SK-N-SH (cell line): ENCODE measurements around the gene RICTOR. TPM values are rescaled to one million over a fixed set of nuclear protein-coding genes. Genes with fewer than 3 reads are reported as not detected.

Source experiments
- CTCF ChIA-PET: fragments of 300-600, 350-600 bp; formaldehyde crosslinking; extraction: SDS; loops from one replicate; lab custom pipeline; 2021; lab: Yijun Ruan, JAX
- POLR2A ChIA-PET: fragments of 350-600 bp; sonication (Branson Sonifier 250); formaldehyde crosslinking; extraction: SDS; loops from one replicate; lab custom pipeline; 2020; ENCODE audit warnings: antibody characterized with exemption, inconsistent platforms; lab: Yijun Ruan, JAX
- DNase-seq: peaks from one replicate; pipeline ENCODE4 v3.0.0; 2012
- H2AFZ ChIP-seq: fragments of 200-600 bp; sonication (generic); 2 replicates; pipeline ENCODE4 v1.8.1; 2016; ENCODE audit warnings: antibody characterized with exemption, mild to moderate bottlenecking, low read depth
- H3F3A ChIP-seq: fragments of 200-600 bp; sonication (generic); replicated peaks from 2 replicates; pipeline ENCODE3; 2016; ENCODE audit warnings: antibody characterized with exemption, mild to moderate bottlenecking; ENCODE audit not compliant: insufficient read depth
- H3K27ac ChIP-seq, 2 experiments: fragments of 200-500 bp in 1 of 2; fragments of 200-600 bp in 1 of 2; sonication (Bioruptor generic) in 1 of 2; sonication (generic), shearing (Covaris generic) in 1 of 2; 2 replicates each; pipeline versions ENCODE4 v1.5.1 to v1.6.1; 2014 to 2016; ENCODE audit warnings: low read depth in 2 of 2, inconsistent platforms in 1 of 2, low read length in 1 of 2, mild to moderate bottlenecking in 1 of 2, mixed read lengths in 1 of 2
- H3K27me3 ChIP-seq: fragments of 200-600 bp; sonication (generic), shearing (Covaris generic); 2 replicates; pipeline ENCODE4 v1.6.1; 2016; ENCODE audit warnings: mixed run types; ENCODE audit not compliant: insufficient read depth
- H3K36me3 ChIP-seq, 2 experiments: fragments of 200-500 bp in 1 of 2; fragments of 200-600 bp in 1 of 2; sonication (Bioruptor generic) in 1 of 2; sonication (generic) in 1 of 2; replicated peaks in 1 of 2; 2 replicates each; pipeline versions ENCODE3 to v1.5.1; 2014 to 2016; ENCODE audit warnings: low read length in 1 of 2, mild to moderate bottlenecking in 1 of 2; ENCODE audit not compliant: insufficient read depth in 2 of 2, control insufficient read depth in 1 of 2
- H3K4me1 ChIP-seq, 2 experiments: fragments of 200-500 bp in 1 of 2; fragments of 200-600 bp in 1 of 2; sonication (Bioruptor generic) in 1 of 2; sonication (generic), shearing (Covaris generic) in 1 of 2; 2 replicates each; pipeline versions ENCODE4 v1.5.1 to v1.6.1; 2014 to 2016; ENCODE audit warnings: low read depth in 1 of 2, low read length in 1 of 2, mixed run types in 1 of 2; ENCODE audit not compliant: insufficient read depth in 2 of 2, control insufficient read depth in 1 of 2
- H3K4me2 ChIP-seq: fragments of 200-600 bp; sonication (generic), shearing (Covaris generic); 2 replicates; pipeline ENCODE4 v1.6.1; 2017; ENCODE audit warnings: mixed run types
- H3K4me3 ChIP-seq, 2 experiments: fragments of 200-500 bp in 1 of 2; fragments of 200-600 bp in 1 of 2; sonication (Bioruptor generic) in 1 of 2; sonication (generic), shearing (Covaris generic) in 1 of 2; 2 replicates each; pipeline versions ENCODE4 v1.5.1 to v1.8.1; 2014 to 2016; ENCODE audit warnings: low read depth in 2 of 2, inconsistent platforms in 1 of 2, low read length in 1 of 2, mild to moderate bottlenecking in 1 of 2, mixed read lengths in 1 of 2, moderate library complexity in 1 of 2
- H3K79me2 ChIP-seq: fragments of 200-600 bp; sonication (generic); 2 replicates; pipeline ENCODE4 v1.8.1; 2017; ENCODE audit warnings: mild to moderate bottlenecking; ENCODE audit not compliant: insufficient read depth
- H3K9ac ChIP-seq: fragments of 200-600 bp; sonication (generic); 2 replicates; pipeline ENCODE4 v1.6.1; 2017; ENCODE audit warnings: mixed run types
- H3K9me2 ChIP-seq: fragments of 200-600 bp; sonication (generic); 2 replicates; pipeline ENCODE4 v1.6.1; 2017; ENCODE audit warnings: mixed run types
- H3K9me3 ChIP-seq: fragments of 200-600 bp; sonication (generic); 2 replicates; pipeline ENCODE4 v1.6.1; 2017; ENCODE audit warnings: mixed run types, mild to moderate bottlenecking, moderate library complexity
- H4K20me1 ChIP-seq: fragments of 200-600 bp; sonication (generic); 2 replicates; pipeline ENCODE4 v1.6.1; 2017; ENCODE audit warnings: mild to moderate bottlenecking, mixed run types; ENCODE audit not compliant: insufficient read depth
- CHD2 ChIP-seq: fragments of 150-350 bp; IDR thresholded peaks from 2 replicates; pipeline ENCODE4 v1.6.1; 2018; ENCODE audit warnings: low read length; ENCODE audit not compliant: partially characterized antibody
- CTCF ChIP-seq: fragments of 200-600 bp; sonication (generic); IDR thresholded peaks from 2 replicates; pipeline ENCODE4 v1.6.1; 2017; ENCODE audit warnings: antibody characterized with exemption, mild to moderate bottlenecking, moderate library complexity
- EP300 ChIP-seq, 2 experiments: IDR thresholded peaks; 2 replicates each; pipeline versions ENCODE4 v1.4.0 to v1.6.1; 2012; ENCODE audit warnings: borderline replicate concordance in 1 of 2, low read depth in 1 of 2, low read length in 1 of 2
- EZH2phosphoT487 ChIP-seq: fragments of 200-600 bp; sonication (generic); IDR thresholded peaks from 2 replicates; pipeline ENCODE4 v1.6.1; 2017; ENCODE audit warnings: low read depth, mixed run types, mild to moderate bottlenecking, antibody characterized with exemption, moderate library complexity, borderline replicate concordance
- FOXJ3 ChIP-seq: sonication (generic); formaldehyde crosslinking; IDR thresholded peaks from 2 replicates; pipeline ENCODE4 v1.5.1; 2020; ENCODE audit warnings: mild to moderate bottlenecking, missing genetic modification reagents
- GABPA ChIP-seq: IDR thresholded peaks from 2 replicates; pipeline ENCODE4 v1.4.0; 2012; ENCODE audit warnings: low read depth, mild to moderate bottlenecking
- MAX ChIP-seq: IDR thresholded peaks from 2 replicates; pipeline ENCODE4 v1.4.0; 2012; ENCODE audit warnings: low read depth
- MEF2A ChIP-seq: IDR thresholded peaks from 2 replicates; pipeline ENCODE4 v1.4.0; 2012; ENCODE audit warnings: low read depth, borderline replicate concordance
- NRF1 ChIP-seq: IDR thresholded peaks from 2 replicates; pipeline ENCODE4 v1.6.1; 2012; ENCODE audit warnings: low read depth, mild to moderate bottlenecking, low read length
- PBX3 ChIP-seq: IDR thresholded peaks from 2 replicates; pipeline ENCODE4; 2012
- POLR2AphosphoS5 ChIP-seq: IDR thresholded peaks from 2 replicates; pipeline ENCODE4 v1.6.1; 2012; ENCODE audit warnings: low read depth, low read length
- RAD21 ChIP-seq: IDR thresholded peaks from 2 replicates; pipeline ENCODE4 v1.6.1; 2012; ENCODE audit warnings: mild to moderate bottlenecking, low read length
- REST ChIP-seq: IDR thresholded peaks from 2 replicates; pipeline ENCODE4 v1.6.1; 2012; ENCODE audit warnings: mild to moderate bottlenecking, low read depth, low read length, moderate library complexity
- SMC3 ChIP-seq: IDR thresholded peaks from 2 replicates; pipeline ENCODE4 v1.6.1; 2012; ENCODE audit warnings: low read depth, low read length, improper control_type of control experiment
- TCF12 ChIP-seq: IDR thresholded peaks from 2 replicates; pipeline ENCODE4 v1.4.0; 2012
- TEAD4 ChIP-seq: IDR thresholded peaks from 2 replicates; pipeline ENCODE4 v1.4.0; 2012; ENCODE audit warnings: mild to moderate bottlenecking, borderline replicate concordance; ENCODE audit not compliant: insufficient read depth
- YY1 ChIP-seq: IDR thresholded peaks from 2 replicates; pipeline ENCODE4 v1.4.0; 2012; ENCODE audit warnings: low read depth, mild to moderate bottlenecking
- WGBS: methylation state at CpG from one replicate; pipeline ENCODE4 v1.1.6; 2017; ENCODE audit warnings: low lambda C conversion rate; 5-methylcytosine and 5-hydroxymethylcytosine counted together
- polyA plus RNA-seq, 3 experiments: library from polyadenylated mRNA; depleted of rRNA; stranded (reverse); fragments of >200 nt; gene quantifications; 2 replicates each; pipeline ENCODE4 v1.2.3, GENCODE V29; 2012

The RICTOR gene
- polyA plus RNA-seq, 1 of the 3 experiments (the other 2 are of a cell fraction), result 1.6 TPM

- Histone ChIP-seq H3K4me2 (no peak overlapping the region), H3K9me2 (no peaks in the 10 kb centered on the region; the same call in 1 of the 2 replicates), H3K79me2 (no peaks in the 10 kb centered on the region; the same call in 1 of the 2 replicates), H3K36me3 (peaks cover 0 to 3% of the 10 kb centered on the region in 2 experiments), H3K4me1 (peaks cover 0 to 4% of the 10 kb centered on the region in 2 experiments; a peak in 2 of 4 replicates), H2AFZ (no peak overlapping the region), H3K9ac (no peak overlapping the region), H3K27ac (no peak overlapping the region), H3K4me3 (peak overlapping the region in 1 of 2 experiments; percentile 28; a peak in 1 of 4 replicates), H3K27me3 (no peaks in the 10 kb centered on the region; the same call in 1 of the 2 replicates), H3F3A (peaks cover 19% of the 10 kb centered on the region), H3K9me3 (no peaks in the 10 kb centered on the region), H4K20me1 (no peaks in the 10 kb centered on the region)
- WGBS, result 4% methylated on average over 3 of the region's 3 CpGs
- ChIA-PET CTCF (interaction anchor here (0.6 to 3.1 kb wide), 35 partner anchors 8 to 872 kb away, joined by 3 to 21 read pairs (median 5); no protein-coding TSS in a partner anchor), POLR2A (no interaction called here)
- DNase-seq, result peak; percentile 63
- TF ChIP-seq EZH2phosphoT487 (no peak), MEF2A (no peak), TCF12 (no peak), TEAD4 (no peak), NRF1 (no peak), EP300 (IDR thresholded peaks at IDR 0.05; ENCODE audit: borderline replicate concordance in 1 of 2, low read depth in 1 of 2, low read length in 1 of 2) (no peak), CHD2 (no peak), GABPA (no peak), SMC3 (peak; percentile 69), POLR2AphosphoS5 (no peak), PBX3 (no peak), RAD21 (peak; percentile 77), FOXJ3 (CRISPR knock-in tag) (no peak), CTCF (peak; percentile 79), REST (no peak), MAX (no peak), YY1 (no peak)
Measured at GRCh38 chr5:39080597-39081204, 6.5 kb upstream of the RICTOR start.
